Astrocyte of the cerebellum (primary cell): ENCODE results near the gene SHISAL1.

Source experiments
- DNase-seq: peaks from one replicate; pipeline ENCODE4 v3.0.0-alpha.2; 2011; ENCODE audit warnings: low read depth
- H3K4me3 ChIP-seq: 2 replicates; pipeline ENCODE4 v1.5.1; 2011; ENCODE audit warnings: mild to moderate bottlenecking, low read depth, low read length, moderate library complexity
- CTCF ChIP-seq: IDR thresholded peaks from 2 replicates; pipeline ENCODE4 v1.5.1; 2012; ENCODE audit warnings: low read length, low read depth, moderate library complexity, mild to moderate bottlenecking; ENCODE audit errors: missing control alignments
- in situ Hi-C: cut with HindIII; loops from 2 replicates; pipeline ENCODE4 v1.10.0; 2017; ENCODE audit warnings: low sequenced_read_pairs

Gene SHISAL1

GRCh38 chr22:44318751-44319150 lies 6.0 kb upstream of the SHISAL1 start:
- DNase-seq: no peak
- no peak overlapping the region for H3K4me3 ChIP-seq
- no peak for TF ChIP-seq CTCF
- in situ Hi-C loops: no loop called here

- TF ChIP-seq CTCF: no peak
- DNase-seq: no peak
- in situ Hi-C loops: no loop called here
- H3K4me3 ChIP-seq: no peak overlapping the region
These were observed 5.3 kb upstream of the SHISAL1 start for GRCh38 chr22:44317886-44318637.

- TF ChIP-seq CTCF: no peak
- in situ Hi-C loops: no loop called here
- DNase-seq: no peak
- H3K4me3 ChIP-seq: no peak overlapping the region
These were observed 4.3 kb upstream of the SHISAL1 start for GRCh38 chr22:44317123-44317444.

GRCh38 chr22:44316393-44317122 lies 3.8 kb upstream of the SHISAL1 start:
- DNase-seq: peak; percentile 36

GRCh38 chr22:44314425-44315067 lies 1.8 kb upstream of the SHISAL1 start:
- DNase-seq: no peak
- TF ChIP-seq CTCF: peak; percentile 30
- H3K4me3 ChIP-seq: no peak overlapping the region
- in situ Hi-C loops: no loop called here

More at GRCh38 chr22:44316393-44317122, 3.8 kb upstream of the SHISAL1 start:
- in situ Hi-C loops: no loop called here
- no peak overlapping the region for H3K4me3 ChIP-seq
- TF ChIP-seq CTCF: no peak

- TF ChIP-seq CTCF: no peak
- H3K4me3 ChIP-seq: no peak overlapping the region
- in situ Hi-C loops: no loop called here
- DNase-seq: no peak
These were observed 745 bp upstream of the SHISAL1 start for GRCh38 chr22:44313385-44314006.
